Stimulated activated CD4-positive, alpha-beta T cell treated with anti-CD3 and anti-CD28 coated beads, Interleukin-4, amount 100 ng/mL, for 24 hours (primary cell): ENCODE measurements around the gene PAX9.

Source experiments
- DNase-seq: peaks from one replicate; pipeline ENCODE4 v3.0.0-alpha.2; 2020

Gene PAX9

GRCh38 chr14:36661506-36662257, at the start of gene PAX9:
Gene PAX9 (plus strand): TSS chr14:36661860. CDS start chr14:36662090, 230 bp downstream.
- DNase-seq: peak; percentile 18

GRCh38 chr14:36617824-36618223, 43.8 kb upstream of the PAX9 start:
- DNase-seq: no peak

- no peak for DNase-seq
Observed at GRCh38 chr14:36618641-36619040, 43.0 kb upstream of the PAX9 start.

- DNase-seq: no peak
Observed at GRCh38 chr14:36619131-36619530, 42.5 kb upstream of the PAX9 start.

- no peak for DNase-seq
Observed at GRCh38 chr14:36619853-36620252, 41.8 kb upstream of the PAX9 start.

GRCh38 chr14:36625014-36625413, 36.6 kb upstream of the PAX9 start:
- no peak for DNase-seq

GRCh38 chr14:36625436-36625835, 36.2 kb upstream of the PAX9 start:
- no peak for DNase-seq

- no peak for DNase-seq
Observed at GRCh38 chr14:36626151-36626550, 35.5 kb upstream of the PAX9 start.

- DNase-seq: no peak
Observed at GRCh38 chr14:36627981-36628380, 33.7 kb upstream of the PAX9 start.

GRCh38 chr14:36633580-36633979, 28.1 kb upstream of the PAX9 start:
- DNase-seq: no peak

GRCh38 chr14:36646664-36647416, 14.8 kb upstream of the PAX9 start:
- DNase-seq: no peak

- no peak for DNase-seq
Observed at GRCh38 chr14:36647417-36647823, 14.2 kb upstream of the PAX9 start.

GRCh38 chr14:36647824-36648753, 13.6 kb upstream of the PAX9 start:
- DNase-seq: no peak

GRCh38 chr14:36649872-36650650, 11.6 kb upstream of the PAX9 start:
- no peak for DNase-seq

- DNase-seq: no peak
Observed at GRCh38 chr14:36652542-36653201, 9.0 kb upstream of the PAX9 start.

- no peak for DNase-seq
Observed at GRCh38 chr14:36653413-36653812, 8.2 kb upstream of the PAX9 start.

- no peak for DNase-seq
Observed at GRCh38 chr14:36653962-36654793, 7.5 kb upstream of the PAX9 start.

GRCh38 chr14:36654794-36655381, 6.8 kb upstream of the PAX9 start:
- no peak for DNase-seq

- no peak for DNase-seq
Observed at GRCh38 chr14:36655571-36655962, 6.1 kb upstream of the PAX9 start.

- DNase-seq: no peak
Observed at GRCh38 chr14:36655963-36656686, 5.5 kb upstream of the PAX9 start.
